GM21528 (cell line): ENCODE data around the gene HPS4.
"Not testable (repeated sequence)": the region's sequence is repeated elsewhere in the genome, so short reads cannot be mapped to it uniquely, and the experiment has no call there.

ENCODE experiments used
- ATAC-seq: cut with Tn5 transposase; IDR thresholded peaks from one replicate; pipeline ENCODE4 v1.9.1; 2021; ENCODE audit warnings: mild to moderate bottlenecking, moderate library complexity; ENCODE audit not compliant: unreplicated experiment, low FRiP score

The HPS4 gene

GRCh38 chr22:26445577-26446275, 37.9 kb downstream of the HPS4 start:
- no peak for ATAC-seq

DNA sequence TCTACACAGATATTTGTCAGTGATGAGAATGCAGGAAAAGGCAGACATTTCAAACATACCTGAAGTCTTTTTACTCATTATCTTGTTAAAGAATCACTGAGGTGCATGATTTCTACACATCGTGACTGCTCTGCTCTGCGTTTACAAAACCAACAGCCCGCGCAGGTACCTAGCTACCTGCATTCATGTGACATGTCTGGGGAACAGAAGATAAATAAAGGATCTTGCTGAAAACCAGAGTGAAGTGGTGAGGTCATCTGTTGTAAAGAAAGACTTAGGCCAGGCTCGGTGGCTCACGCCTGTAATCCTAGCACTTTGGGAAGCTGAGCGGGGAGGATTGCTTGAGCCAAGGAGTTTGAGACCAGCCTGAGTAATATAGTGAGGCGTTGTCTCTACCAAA, 38.8 kb downstream of the HPS4 start:
- no peak for ATAC-seq

DNA sequence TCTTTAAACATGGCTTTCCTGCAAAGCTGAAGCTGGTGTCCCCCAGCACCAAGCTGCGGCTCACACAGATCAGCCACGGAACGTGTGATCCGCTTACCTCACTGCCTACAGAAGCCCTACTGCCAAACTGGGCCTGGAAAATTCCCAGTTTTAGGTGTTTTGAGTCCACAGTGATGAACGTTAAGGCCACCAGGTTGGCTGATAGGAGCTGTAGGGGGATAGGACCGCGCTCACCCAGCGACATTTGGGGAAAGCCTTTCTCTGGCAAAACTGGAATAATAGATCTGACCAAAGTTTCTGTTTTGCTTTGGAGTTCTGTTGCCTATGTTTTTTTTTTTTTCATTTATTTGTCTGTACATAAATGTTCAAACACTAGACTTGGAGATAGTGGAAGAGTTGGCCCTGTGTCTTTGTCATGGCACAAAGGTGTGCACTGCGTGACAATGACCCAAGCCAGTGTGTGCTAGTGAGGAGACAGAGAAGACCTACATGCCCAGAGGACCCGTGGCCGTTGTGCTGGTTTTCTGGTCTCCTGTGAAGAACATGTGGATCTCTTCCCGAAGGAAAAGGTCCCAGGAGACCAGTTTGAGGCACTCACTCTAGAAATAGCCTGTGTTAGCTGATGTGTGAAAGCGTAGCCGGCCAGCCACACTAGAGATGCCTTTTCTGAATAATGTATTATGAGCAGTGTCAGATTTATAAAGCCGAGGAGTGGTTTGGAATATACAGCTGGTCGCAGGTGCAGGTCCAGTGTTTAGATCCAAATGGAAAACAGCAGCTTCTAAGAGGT, 39.5 kb downstream of the HPS4 start:
- no peak for ATAC-seq

GRCh38 chr22:26442086-26442756, 41.4 kb downstream of the HPS4 start:
- no peak for ATAC-seq

DNA sequence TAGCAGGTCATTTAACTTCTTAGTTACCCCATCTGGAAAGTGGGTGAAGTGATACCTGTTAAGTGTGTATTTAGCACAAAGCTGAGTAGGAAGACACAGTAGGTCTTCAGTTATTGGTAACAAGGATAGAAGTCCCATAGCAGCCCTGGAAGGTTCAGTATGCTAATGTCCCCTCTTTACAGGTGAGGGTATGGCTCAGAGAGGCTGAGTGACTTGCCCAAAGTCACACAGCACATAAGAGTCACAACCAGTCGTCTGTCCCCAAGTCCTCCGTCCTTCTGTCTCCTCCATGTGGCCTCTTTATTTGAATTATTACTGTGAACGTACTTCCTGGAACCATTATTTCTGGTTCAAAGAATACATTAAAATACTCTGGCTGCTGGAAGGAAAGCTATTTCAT, 44.0 kb downstream of the HPS4 start:
- ATAC-seq = no peak

DNA sequence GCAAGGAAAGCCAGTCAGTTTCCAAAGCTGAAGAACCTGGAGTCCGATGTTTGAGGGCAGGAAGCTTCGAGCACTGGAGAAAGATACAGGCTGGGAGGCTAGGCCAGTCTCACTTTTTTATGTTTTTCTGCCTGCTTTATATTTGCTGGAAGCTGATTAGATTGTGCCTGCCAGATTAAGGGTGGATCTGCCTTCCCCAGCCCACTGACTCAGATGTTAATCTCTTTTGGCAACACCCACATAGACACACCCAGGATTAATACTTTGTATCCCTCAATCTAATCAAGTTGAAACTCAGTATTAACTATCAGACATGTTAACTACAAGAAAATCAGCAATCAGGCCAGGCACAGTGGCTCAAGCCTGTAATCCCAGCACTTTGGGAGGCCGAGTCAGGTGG, 44.8 kb downstream of the HPS4 start:
- ATAC-seq = not testable (repeated sequence)

GRCh38 chr22:26437694-26438392, 45.7 kb downstream of the HPS4 start:
- no peak for ATAC-seq

DNA sequence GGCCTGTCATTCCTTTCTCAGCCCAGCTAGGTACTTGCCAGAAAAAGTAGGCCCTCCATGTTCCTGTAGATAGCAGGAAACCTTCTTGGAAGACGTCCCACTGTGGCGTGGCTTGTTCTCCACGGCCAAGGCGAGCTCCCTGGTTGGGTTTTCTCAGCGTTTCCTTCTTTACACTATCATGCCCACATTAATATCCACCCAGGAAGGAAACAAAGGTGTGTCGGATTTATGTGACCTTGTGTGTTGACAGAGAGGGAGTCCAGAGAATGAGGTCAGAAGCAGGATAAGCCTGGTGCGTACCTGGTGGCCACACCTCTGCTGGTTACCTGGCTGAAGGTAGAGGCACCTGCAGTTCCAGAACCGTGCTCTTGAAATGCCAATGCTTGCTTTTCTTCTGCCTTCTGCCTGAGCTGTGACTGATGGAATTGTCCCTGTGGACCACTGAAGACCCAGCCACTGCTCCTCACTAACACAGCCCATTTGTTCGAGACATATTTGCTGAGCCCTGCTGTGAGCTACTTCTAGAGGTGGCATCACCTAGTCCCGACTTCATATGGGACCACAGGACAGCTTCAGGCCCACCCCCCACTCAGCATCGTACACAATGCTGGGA, 46.6 kb downstream of the HPS4 start:
- no peak for ATAC-seq

GRCh38 chr22:26435327-26436093, 48.1 kb downstream of the HPS4 start:
- ATAC-seq = no peak

GRCh38 chr22:26433805-26434204, 49.8 kb downstream of the HPS4 start:
- ATAC-seq = no peak

DNA sequence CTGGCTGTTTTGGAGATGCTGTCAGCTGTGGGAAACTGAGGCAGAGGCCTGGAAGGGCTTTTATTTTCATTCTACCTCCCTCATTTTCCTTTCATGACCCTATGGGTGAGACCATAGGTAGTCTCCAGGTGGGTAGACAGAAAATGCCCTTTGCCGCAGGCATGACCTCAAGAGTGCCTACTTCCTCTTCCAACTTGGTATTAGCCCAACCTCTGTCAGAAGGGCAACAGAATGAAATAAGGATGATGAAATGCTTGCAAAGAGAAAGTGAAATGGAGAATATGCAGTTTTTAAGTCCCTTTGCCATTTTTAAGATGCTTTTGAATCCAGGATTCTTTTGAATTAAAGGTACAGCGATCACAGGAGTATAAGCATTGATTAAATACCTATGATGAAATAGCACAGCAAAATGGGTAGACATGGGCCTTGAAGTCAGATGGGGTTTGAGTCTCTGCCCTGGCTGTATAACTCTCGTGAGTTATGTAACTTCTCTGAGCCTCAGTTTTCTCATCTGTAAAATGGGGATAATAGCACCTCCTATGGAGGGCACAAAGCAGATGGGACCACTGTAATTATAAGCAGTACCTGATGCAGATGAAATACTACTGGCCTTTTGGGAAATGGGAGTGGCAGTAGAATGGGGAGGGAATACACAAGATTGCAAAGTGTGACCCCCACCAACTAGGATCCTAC, 50.8 kb downstream of the HPS4 start:
- no peak for ATAC-seq

DNA sequence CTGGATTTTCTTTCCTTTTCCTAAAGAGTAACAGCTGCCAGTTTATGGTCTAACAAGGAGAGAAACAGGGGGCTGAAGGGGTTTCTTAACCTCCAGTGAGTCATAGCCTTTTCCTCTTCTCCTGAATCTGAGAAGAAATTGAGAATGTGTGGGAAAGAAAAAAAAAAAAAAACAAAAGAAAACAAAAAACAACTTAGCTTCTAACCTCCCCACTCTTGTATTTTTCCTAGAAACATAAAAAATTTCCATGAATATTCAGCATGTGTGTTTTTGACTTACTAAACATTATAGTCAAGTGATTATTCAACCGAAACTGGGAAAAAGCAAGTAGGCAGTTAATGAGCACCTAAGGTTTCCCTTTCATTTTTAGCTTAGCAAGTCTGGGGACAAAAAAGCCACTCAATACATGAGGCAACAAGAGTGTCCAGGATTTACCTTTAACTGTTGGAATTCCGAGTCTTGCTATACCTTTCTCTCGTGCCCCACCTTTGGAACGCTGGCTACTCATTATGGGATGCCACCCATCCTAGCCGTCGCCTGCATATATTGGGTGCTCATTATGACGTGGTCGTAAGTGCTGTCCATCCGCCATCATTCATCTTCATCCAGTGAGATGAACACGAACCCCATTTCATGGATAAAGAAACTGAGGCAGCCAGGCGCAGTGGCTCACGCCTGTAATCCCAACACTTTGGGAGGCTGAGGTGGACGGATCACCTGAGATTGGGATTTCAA, 52.2 kb downstream of the HPS4 start:
- no peak for ATAC-seq

- ATAC-seq = no peak
These were observed 53.0 kb downstream of the HPS4 start for GRCh38 chr22:26430600-26430999.

- peak; percentile 7 for ATAC-seq
These were observed 53.9 kb downstream of the HPS4 start for GRCh38 chr22:26429458-26430286.

DNA sequence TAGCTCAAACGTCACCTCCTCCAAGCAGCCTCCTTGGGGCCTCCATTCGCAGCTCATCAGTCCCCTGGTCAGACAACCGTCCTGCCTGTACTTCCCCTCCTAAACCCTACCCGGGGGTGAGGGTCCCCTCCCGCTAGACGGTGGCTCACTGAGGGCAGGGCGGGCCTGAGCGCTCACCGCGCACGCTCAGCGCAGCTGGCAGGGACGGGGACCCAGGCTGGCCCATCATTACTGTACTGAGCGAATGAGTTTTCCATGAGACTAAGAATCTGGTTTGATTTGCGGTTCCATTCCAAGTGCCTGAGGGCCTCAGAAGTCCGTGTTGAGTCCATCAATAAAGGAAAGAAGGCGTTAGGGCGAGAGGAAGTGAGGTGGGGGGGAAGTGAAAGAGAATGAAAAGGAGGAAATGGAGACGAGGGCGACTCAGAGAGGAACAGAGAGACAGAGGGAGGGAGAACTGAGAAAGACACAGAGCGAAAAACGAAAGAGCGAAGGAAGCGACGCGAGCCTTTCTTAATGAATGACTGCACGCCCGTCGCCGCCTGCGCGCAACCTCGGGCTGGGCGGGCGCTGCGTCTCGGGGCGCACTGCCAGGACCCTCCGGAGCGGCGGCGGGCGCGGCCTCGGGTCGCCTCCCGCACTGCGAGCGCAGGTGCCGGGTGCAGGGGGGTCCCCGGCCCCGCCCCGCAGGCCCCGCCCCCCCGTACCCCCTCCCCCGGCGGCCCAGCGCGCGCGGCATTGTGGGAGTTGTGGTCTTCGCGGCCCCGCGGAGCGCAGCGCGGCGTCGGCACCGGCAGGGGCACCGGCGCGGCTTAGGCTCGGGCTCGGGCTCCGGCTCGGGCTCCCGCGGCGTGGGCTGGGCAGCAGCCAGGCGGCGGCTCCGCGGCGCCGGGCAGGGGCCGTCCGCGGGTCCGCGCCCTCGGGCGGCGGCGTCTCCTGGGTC, 54.8 kb downstream of the HPS4 start, which contains the start of gene ASPHD2:
Gene ASPHD2, plus strand, starts transcription at position 746 of the 943 bp plus-strand sequence. CDS start 4,356 bp downstream, outside the sequence.
- peak; percentile 66 for ATAC-seq

- no peak for ATAC-seq
These were observed 56.7 kb downstream of the HPS4 start for GRCh38 chr22:26426924-26427323.
